Measurements from ENCODE around the gene EPHA3. TPM values are rescaled to one million over a fixed set of nuclear protein-coding genes. Genes with fewer than 3 reads are reported as not detected.

The EPHA3 gene
- total and polyA plus RNA-seq, 12 donors: 1.3 to 7.5 (median 4.4) TPM

DNA sequence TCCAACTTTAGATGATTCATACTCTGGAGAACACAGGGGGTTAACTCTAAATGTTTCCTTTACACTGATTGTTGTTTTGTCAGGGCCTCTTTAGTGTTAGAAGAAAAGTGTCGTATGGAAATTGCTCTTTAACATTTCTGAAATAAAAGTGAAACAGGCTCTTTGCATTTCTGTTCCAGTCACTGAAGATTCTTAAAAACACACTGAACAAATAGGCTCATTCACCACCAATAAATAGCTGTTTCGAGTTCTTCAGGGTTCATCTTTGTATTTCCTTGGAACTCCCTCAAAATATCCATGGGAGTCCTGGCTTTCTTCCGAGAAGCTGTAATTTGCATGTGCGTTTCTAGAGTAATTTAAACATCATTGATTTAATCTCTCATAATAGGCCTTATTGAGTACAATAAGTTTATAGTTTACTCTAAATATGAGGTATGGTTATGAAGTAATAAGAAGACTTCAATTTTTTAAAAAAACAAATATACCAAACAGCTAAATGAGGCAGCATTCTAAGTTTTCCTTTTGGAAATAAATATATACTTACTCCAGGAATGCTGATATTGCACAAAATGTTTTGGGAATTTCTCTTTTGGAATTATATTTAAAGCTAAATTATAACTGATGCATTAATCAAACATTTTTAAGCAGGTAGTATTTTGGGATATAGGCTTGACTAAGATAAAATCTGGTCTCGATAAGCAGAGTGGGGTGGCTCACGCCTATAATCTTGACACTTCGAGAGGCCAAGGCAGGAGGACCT, 327.4 kb downstream of the EPHA3 start:
- no peaks in the 10 kb centered on the region for H3K9me3 ChIP-seq
- no peak for ATAC-seq
- H3K4me1 ChIP-seq: no peaks in the 10 kb centered on the region
- WGBS, 2 donors: 86 to 87% methylated on average over 7 of the region's 7 CpGs
- no peak for TF ChIP-seq CTCF (IDR thresholded peaks at IDR 0.05)
- no peak for DNase-seq
- no peak overlapping the region for H3K27ac ChIP-seq
- no peaks in the 10 kb centered on the region for H3K27me3 ChIP-seq
- no peak overlapping the region for H3K4me3 ChIP-seq
- intact Hi-C loops (cut with DNase I): no loop called here
- H3K36me3 ChIP-seq: no peaks in the 10 kb centered on the region

GRCh38 chr3:89436846-89437245, 329.4 kb downstream of the EPHA3 start:
- Histone ChIP-seq H3K27ac (no peak overlapping the region), H3K9me3 (no peaks in the 10 kb centered on the region), H3K36me3 (no peaks in the 10 kb centered on the region), H3K27me3 (no peaks in the 10 kb centered on the region), H3K4me1 (no peaks in the 10 kb centered on the region), H3K4me3 (no peak overlapping the region)
- ATAC-seq (no peak), DNase-seq (no peak)
- no peak for TF ChIP-seq CTCF (IDR thresholded peaks at IDR 0.05)
- intact Hi-C loops (cut with DNase I): no loop called here
- WGBS, 2 donors: 81 to 85% methylated on average over 3 of the region's 3 CpGs

- Histone ChIP-seq H3K36me3 (no peaks in the 10 kb centered on the region), H3K4me3 (no peak overlapping the region), H3K9me3 (peaks cover 0 to 3% (median 0%) of the 10 kb centered on the region in 11 donors), H3K4me1 (no peaks in the 10 kb centered on the region), H3K27me3 (no peaks in the 10 kb centered on the region), H3K27ac (no peak overlapping the region)
- TF ChIP-seq CTCF (IDR thresholded peaks at IDR 0.05): no peak
- DNase-seq: no peak
- intact Hi-C loops (cut with DNase I): no loop called here
- WGBS, 2 donors: 87 to 95% methylated on average over 4 of the region's 4 CpGs
- no peak for ATAC-seq
Measured at GRCh38 chr3:89440386-89440785, 333.0 kb downstream of the EPHA3 start.

DNA sequence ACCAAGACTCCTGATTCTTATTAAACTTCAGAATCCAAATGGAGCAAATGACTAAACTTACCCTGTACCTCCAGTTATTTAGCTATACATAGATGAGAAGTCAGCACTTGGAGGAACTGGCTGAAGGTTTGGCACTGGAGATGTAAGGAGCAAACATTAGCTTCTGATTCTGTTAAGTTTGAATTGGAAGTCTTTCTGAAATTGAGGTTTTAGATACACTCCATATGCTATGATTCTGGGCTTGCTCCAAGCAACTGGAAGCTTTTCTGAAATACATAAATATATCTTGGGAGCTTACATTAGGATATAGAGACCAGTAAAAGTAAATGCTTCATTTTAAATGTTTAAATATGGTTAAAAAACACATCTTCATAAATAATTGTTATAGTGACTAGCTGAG, 333.7 kb downstream of the EPHA3 start:
- Histone ChIP-seq H3K27me3 (no peaks in the 10 kb centered on the region), H3K9me3 (peaks cover 0 to 3% (median 0%) of the 10 kb centered on the region in 11 donors), H3K4me1 (no peaks in the 10 kb centered on the region), H3K4me3 (no peak overlapping the region), H3K27ac (no peak overlapping the region), H3K36me3 (no peaks in the 10 kb centered on the region)
- no peak for TF ChIP-seq CTCF (IDR thresholded peaks at IDR 0.05)
- DNase-seq: no peak
- ATAC-seq: no peak
- intact Hi-C loops (cut with DNase I): no loop called here
